Measurements from ENCODE around the gene RNF115.

DNA sequence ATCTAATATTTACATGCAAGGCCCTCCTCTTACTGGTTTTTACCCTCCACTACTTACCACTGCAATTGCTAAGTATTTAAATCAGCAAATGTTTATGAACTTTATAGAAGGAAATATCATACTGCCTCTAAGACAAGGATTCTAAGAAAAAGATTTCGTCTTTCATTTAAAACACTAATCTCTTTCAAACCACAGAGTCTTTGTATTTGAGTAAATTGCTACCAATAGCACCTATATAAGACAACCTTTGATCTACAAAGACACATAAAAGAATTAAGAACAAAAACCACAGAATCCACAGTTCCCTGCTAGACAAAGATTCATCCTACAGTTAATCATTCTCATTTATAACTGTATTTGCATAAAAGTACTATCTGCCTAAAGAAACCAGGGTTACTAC lies 37.6 kb downstream of the RNF115 start:
- TF ChIP-seq SIX5 (IDR thresholded peaks at IDR 0.05; ENCODE audit: low read depth, low read length): no peak
- no peak for TF ChIP-seq EP300 (IDR thresholded peaks at IDR 0.05; ENCODE audit: borderline replicate concordance in 1 of 2, low read depth in 2 of 2, low read length in 2 of 2)
- TF ChIP-seq, protein P1, sequence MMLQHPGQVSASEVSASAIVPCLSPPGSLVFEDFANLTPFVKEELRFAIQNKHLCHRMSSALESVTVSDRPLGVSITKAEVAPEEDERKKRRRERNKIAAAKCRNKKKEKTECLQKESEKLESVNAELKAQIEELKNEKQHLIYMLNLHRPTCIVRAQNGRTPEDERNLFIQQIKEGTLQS (IDR thresholded peaks at IDR 0.05; ENCODE audit: insufficient read depth, low read depth, low read length): no peak
- TF ChIP-seq BCL11A (IDR thresholded peaks at IDR 0.05; ENCODE audit: low read depth in 2 of 2, low read length in 2 of 2): no peak
- no peak for TF ChIP-seq EZH2 (IDR thresholded peaks at IDR 0.05; ENCODE audit: low read depth, low read length, severe bottlenecking)
- TF ChIP-seq, protein P2, sequence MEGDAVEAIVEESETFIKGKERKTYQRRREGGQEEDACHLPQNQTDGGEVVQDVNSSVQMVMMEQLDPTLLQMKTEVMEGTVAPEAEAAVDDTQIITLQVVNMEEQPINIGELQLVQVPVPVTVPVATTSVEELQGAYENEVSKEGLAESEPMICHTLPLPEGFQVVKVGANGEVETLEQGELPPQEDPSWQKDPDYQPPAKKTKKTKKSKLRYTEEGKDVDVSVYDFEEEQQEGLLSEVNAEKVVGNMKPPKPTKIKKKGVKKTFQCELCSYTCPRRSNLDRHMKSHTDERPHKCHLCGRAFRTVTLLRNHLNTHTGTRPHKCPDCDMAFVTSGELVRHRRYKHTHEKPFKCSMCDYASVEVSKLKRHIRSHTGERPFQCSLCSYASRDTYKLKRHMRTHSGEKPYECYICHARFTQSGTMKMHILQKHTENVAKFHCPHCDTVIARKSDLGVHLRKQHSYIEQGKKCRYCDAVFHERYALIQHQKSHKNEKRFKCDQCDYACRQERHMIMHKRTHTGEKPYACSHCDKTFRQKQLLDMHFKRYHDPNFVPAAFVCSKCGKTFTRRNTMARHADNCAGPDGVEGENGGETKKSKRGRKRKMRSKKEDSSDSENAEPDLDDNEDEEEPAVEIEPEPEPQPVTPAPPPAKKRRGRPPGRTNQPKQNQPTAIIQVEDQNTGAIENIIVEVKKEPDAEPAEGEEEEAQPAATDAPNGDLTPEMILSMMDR (IDR thresholded peaks at IDR 0.05; ENCODE audit: control extremely low read depth in 1 of 3, insufficient read depth in 1 of 3, low read depth in 1 of 3, low read length in 3 of 3): no peak
- TF ChIP-seq RNF2 (IDR thresholded peaks at IDR 0.05; ENCODE audit: borderline replicate concordance, low read depth, low read length, missing control alignments, poor library complexity, severe bottlenecking): no peak
- no peak for TF ChIP-seq POLR2A (IDR thresholded peaks at IDR 0.05; ENCODE audit: control extremely low read depth in 1 of 2, low read depth in 2 of 2, low read length in 2 of 2)
- TF ChIP-seq YY1 (IDR thresholded peaks at IDR 0.05; ENCODE audit: low read depth, low read length): no peak
- TF ChIP-seq SP1 (IDR thresholded peaks at IDR 0.05; ENCODE audit: low read depth, low read length): no peak
- no peak for TF ChIP-seq RAD21 (IDR thresholded peaks at IDR 0.05 in 1 of 2, conservative IDR thresholded peaks at IDR 0.05 in 1 of 2; ENCODE audit: low read depth in 2 of 2, low read length in 2 of 2)
- no peak for TF ChIP-seq SUZ12 (IDR thresholded peaks at IDR 0.05; ENCODE audit: low read length)
- no peak for TF ChIP-seq POLR2AphosphoS5 (IDR thresholded peaks at IDR 0.05; ENCODE audit: low read depth, low read length)
- no peak for TF ChIP-seq JUN (IDR thresholded peaks at IDR 0.05; ENCODE audit: low read depth, low read length)

Measured in H1 (cell line).